Ishikawa (cell line): Measurements from ENCODE around the gene MAP2K4.

Source experiments
- CEBPB ChIP-seq: IDR thresholded peaks from 2 replicates; pipeline ENCODE4 v1.6.1; 2012
- CREB1 ChIP-seq: IDR thresholded peaks from 2 replicates; pipeline ENCODE4 v1.6.1; 2012; ENCODE audit warnings: low read depth
- EGR1 ChIP-seq: IDR thresholded peaks from 2 replicates; pipeline ENCODE4 v1.6.1; 2012
- EP300 ChIP-seq: IDR thresholded peaks from 2 replicates; pipeline ENCODE4 v1.6.1; 2012; ENCODE audit warnings: borderline replicate concordance
- FOXM1 ChIP-seq: IDR thresholded peaks from 2 replicates; pipeline ENCODE4 v1.6.1; 2012; ENCODE audit warnings: low read depth, borderline replicate concordance
- NFIC ChIP-seq: IDR thresholded peaks from 2 replicates; pipeline ENCODE4 v1.6.1; 2012
- RAD21 ChIP-seq: IDR thresholded peaks from 2 replicates; pipeline ENCODE4 v1.6.1; 2012; ENCODE audit warnings: low read depth
- REST ChIP-seq: IDR thresholded peaks from 2 replicates; pipeline ENCODE4 v1.6.1; 2012; ENCODE audit warnings: low read depth, mild to moderate bottlenecking
- TAF1 ChIP-seq: IDR thresholded peaks from 2 replicates; pipeline ENCODE4 v1.6.1; 2012; ENCODE audit warnings: low read depth, mild to moderate bottlenecking
- TCF12 ChIP-seq: IDR thresholded peaks from 2 replicates; pipeline ENCODE4 v1.6.1; 2012; ENCODE audit warnings: low read depth
- TEAD4 ChIP-seq: IDR thresholded peaks from 2 replicates; pipeline ENCODE4 v1.6.1; 2012
- YY1 ChIP-seq: IDR thresholded peaks from 2 replicates; pipeline ENCODE4 v1.6.1; 2012; ENCODE audit warnings: low read depth
- ZBTB7A ChIP-seq: IDR thresholded peaks from 2 replicates; pipeline ENCODE4 v1.6.1; 2012; ENCODE audit warnings: low read depth
- TF ChIP-seq, protein P1 (sequence below): IDR thresholded peaks from 2 replicates; pipeline ENCODE4 v1.6.1; 2012
- TF ChIP-seq, protein P2 (sequence below): IDR thresholded peaks from 2 replicates; pipeline ENCODE4 v1.6.1; 2012

Gene MAP2K4

GRCh38 chr17:12122075-12122474 is 101.4 kb downstream of the MAP2K4 start:
- TF ChIP-seq FOXM1, result no peak
- TF ChIP-seq YY1, result no peak
- TF ChIP-seq CEBPB, result no peak
- TF ChIP-seq EGR1, result no peak
- TF ChIP-seq ZBTB7A, result no peak
- no peak for TF ChIP-seq TEAD4
- TF ChIP-seq TCF12, result no peak

DNA sequence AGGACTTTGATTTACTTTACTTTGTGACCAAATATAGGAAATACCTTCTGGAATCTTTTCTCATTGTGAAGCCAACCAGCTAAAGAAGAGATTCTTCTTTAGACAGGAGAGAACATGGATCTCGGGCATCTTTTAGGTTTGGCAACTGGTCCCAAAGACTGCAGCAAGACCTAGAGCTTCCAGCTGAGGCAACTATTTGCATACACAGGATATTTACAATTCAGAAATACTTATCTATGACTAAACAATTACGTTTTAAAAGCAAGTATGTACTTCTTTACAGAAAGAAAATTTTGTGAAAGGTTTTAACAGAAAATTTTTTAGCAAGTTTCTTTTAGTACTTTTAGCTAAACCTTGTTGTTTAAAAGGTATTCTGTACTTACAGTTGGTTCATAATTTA is 106.5 kb downstream of the MAP2K4 start:
- no peak for TF ChIP-seq YY1
- no peak for TF ChIP-seq NFIC
- no peak for TF ChIP-seq REST
- no peak for TF ChIP-seq TAF1
- no peak for TF ChIP-seq TCF12
- no peak for TF ChIP-seq CEBPB
- no peak for TF ChIP-seq FOXM1
- TF ChIP-seq ZBTB7A, result no peak
- TF ChIP-seq, protein P1, sequence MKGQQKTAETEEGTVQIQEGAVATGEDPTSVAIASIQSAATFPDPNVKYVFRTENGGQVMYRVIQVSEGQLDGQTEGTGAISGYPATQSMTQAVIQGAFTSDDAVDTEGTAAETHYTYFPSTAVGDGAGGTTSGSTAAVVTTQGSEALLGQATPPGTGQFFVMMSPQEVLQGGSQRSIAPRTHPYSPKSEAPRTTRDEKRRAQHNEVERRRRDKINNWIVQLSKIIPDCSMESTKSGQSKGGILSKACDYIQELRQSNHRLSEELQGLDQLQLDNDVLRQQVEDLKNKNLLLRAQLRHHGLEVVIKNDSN, result no peak
- TF ChIP-seq, protein P2, sequence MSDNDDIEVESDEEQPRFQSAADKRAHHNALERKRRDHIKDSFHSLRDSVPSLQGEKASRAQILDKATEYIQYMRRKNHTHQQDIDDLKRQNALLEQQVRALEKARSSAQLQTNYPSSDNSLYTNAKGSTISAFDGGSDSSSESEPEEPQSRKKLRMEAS, result no peak

- TF ChIP-seq ZBTB7A, result no peak
- no peak for TF ChIP-seq FOXM1
- no peak for TF ChIP-seq CREB1
- TF ChIP-seq TEAD4, result no peak
- no peak for TF ChIP-seq CEBPB
- TF ChIP-seq, protein P1, result no peak
- no peak for TF ChIP-seq TCF12
Measured at GRCh38 chr17:12127667-12128066, 107.0 kb downstream of the MAP2K4 start.

DNA sequence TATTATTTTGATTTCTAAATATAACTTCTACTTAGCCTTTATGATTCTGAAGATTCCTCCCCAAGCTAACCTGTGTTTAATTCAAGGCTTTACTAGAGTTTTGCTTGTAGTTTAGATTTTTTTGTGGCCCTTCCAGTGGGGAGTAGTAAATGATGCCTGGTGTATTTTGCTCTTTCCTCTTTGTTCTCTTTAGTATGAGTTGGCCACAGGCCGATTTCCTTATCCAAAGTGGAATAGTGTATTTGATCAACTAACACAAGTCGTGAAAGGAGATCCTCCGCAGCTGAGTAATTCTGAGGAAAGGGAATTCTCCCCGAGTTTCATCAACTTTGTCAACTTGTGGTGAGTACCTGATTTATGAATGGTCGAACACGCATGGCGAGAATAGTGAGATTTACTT is 108.3 kb downstream of the MAP2K4 start:
- TF ChIP-seq TCF12, result no peak
- TF ChIP-seq, protein P1, result no peak
- TF ChIP-seq CREB1, result no peak
- TF ChIP-seq NFIC, result no peak
- no peak for TF ChIP-seq RAD21
- TF ChIP-seq FOXM1, result no peak
- TF ChIP-seq, protein P2, result no peak
- no peak for TF ChIP-seq TAF1
- no peak for TF ChIP-seq YY1

DNA sequence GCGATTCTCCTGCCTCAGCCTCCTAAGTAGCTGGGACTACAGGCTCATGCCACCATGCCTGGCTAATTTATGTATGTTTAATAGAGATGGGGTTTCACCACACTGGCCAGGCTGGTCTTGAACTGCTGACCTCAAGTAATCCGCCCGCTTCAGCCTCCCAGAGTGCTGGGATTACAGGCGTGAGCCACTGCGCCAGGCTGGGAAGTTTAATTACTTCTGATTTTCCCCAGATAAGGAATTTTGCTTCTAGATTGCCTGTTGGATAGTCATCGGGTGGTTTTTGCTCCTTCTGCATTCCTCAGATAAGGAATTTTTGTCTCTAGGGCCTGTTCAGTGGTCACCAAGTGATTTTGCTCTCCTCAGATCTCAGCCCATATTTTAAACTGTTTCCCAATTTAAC is 112.5 kb downstream of the MAP2K4 start:
- TF ChIP-seq YY1, result no peak
- TF ChIP-seq EP300, result no peak

DNA sequence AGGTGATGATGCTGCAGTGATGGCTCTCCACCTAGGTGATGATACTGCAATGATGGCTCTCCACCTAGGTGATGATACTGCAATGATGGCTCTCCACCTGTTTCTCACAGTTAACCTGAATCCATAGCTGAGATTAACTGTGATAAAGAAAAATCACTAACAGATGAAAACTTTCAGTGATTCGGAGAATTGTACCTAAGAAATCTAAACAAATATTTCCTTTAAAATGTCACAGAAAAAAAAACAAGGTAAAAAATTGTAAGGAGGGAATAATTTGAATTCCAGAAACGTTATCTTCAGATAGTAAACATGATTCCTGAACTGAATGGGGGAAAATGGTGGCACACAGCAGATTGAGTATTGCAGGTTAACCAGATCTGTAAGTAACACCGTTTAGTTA is 113.4 kb downstream of the MAP2K4 start:
- TF ChIP-seq NFIC (no peak), ZBTB7A (no peak), TAF1 (no peak), EP300 (no peak), EGR1 (no peak), RAD21 (no peak), TEAD4 (no peak), CREB1 (no peak), FOXM1 (no peak), REST (no peak), TCF12 (no peak), CEBPB (no peak), YY1 (no peak)
- TF ChIP-seq, protein P2, result no peak
- TF ChIP-seq, protein P1, result no peak
